ENCODE data around the gene OR2W1. TPM values are rescaled to one million over a fixed set of nuclear protein-coding genes. Genes with fewer than 3 reads are reported as not detected.

OR2W1 gene
- total RNA-seq, 2 donors from 2014 or later: not detected

- no peaks in the 10 kb centered on the region for H3K36me3 ChIP-seq
- intact Hi-C loops (cut with DNase I): loop anchor here (2.0 to 5.0 kb wide), 3 partner anchors 34 to 329 kb away; no protein-coding TSS in a partner anchor
- no peaks in the 10 kb centered on the region for H3K4me1 ChIP-seq (replicated peaks)
- peak overlapping the region; percentile 37 to 54 for H3K27ac ChIP-seq
- peak; percentile 86 for DNase-seq (ENCODE audit: low spot score)
- WGBS: 1% methylated on average over 41 of the region's 41 CpGs
- no peaks in the 10 kb centered on the region for H3K9me3 ChIP-seq
- H3K27me3 ChIP-seq (replicated peaks; ENCODE audit: insufficient read depth): no peaks in the 10 kb centered on the region
- no peak for TF ChIP-seq POLR2A (IDR thresholded peaks at IDR 0.05)
- TF ChIP-seq POLR2AphosphoS5 (IDR thresholded peaks at IDR 0.05): peak; percentile 38
- TF ChIP-seq, protein P1, sequence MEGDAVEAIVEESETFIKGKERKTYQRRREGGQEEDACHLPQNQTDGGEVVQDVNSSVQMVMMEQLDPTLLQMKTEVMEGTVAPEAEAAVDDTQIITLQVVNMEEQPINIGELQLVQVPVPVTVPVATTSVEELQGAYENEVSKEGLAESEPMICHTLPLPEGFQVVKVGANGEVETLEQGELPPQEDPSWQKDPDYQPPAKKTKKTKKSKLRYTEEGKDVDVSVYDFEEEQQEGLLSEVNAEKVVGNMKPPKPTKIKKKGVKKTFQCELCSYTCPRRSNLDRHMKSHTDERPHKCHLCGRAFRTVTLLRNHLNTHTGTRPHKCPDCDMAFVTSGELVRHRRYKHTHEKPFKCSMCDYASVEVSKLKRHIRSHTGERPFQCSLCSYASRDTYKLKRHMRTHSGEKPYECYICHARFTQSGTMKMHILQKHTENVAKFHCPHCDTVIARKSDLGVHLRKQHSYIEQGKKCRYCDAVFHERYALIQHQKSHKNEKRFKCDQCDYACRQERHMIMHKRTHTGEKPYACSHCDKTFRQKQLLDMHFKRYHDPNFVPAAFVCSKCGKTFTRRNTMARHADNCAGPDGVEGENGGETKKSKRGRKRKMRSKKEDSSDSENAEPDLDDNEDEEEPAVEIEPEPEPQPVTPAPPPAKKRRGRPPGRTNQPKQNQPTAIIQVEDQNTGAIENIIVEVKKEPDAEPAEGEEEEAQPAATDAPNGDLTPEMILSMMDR (IDR thresholded peaks at IDR 0.05): peak; percentile 71 to 87 (median 80)
- peak overlapping the region; percentile 31 to 47 for H3K4me3 ChIP-seq
These were observed 28.2 kb downstream of the OR2W1 start for GRCh38 chr6:29016559-29017427.

- H3K9me3 ChIP-seq: no peaks in the 10 kb centered on the region
- H3K36me3 ChIP-seq: no peaks in the 10 kb centered on the region
- H3K27ac ChIP-seq: no peak overlapping the region
- intact Hi-C loops (cut with DNase I): loop anchor here (5.0 kb wide), 2 partner anchors 33 to 328 kb away; no protein-coding TSS in a partner anchor
- H3K4me3 ChIP-seq: no peak overlapping the region
- TF ChIP-seq POLR2A (IDR thresholded peaks at IDR 0.05) (no peak), POLR2AphosphoS5 (IDR thresholded peaks at IDR 0.05) (no peak)
- TF ChIP-seq, protein P1 (IDR thresholded peaks at IDR 0.05): no peak
- WGBS: 79% methylated on average over 77 of the region's 79 CpGs
- H3K4me1 ChIP-seq (replicated peaks): no peaks in the 10 kb centered on the region
- no peaks in the 10 kb centered on the region for H3K27me3 ChIP-seq (replicated peaks; ENCODE audit: insufficient read depth)
- DNase-seq (ENCODE audit: low spot score): no peak
These were observed 30.0 kb downstream of the OR2W1 start for GRCh38 chr6:29014729-29015608.

DNA sequence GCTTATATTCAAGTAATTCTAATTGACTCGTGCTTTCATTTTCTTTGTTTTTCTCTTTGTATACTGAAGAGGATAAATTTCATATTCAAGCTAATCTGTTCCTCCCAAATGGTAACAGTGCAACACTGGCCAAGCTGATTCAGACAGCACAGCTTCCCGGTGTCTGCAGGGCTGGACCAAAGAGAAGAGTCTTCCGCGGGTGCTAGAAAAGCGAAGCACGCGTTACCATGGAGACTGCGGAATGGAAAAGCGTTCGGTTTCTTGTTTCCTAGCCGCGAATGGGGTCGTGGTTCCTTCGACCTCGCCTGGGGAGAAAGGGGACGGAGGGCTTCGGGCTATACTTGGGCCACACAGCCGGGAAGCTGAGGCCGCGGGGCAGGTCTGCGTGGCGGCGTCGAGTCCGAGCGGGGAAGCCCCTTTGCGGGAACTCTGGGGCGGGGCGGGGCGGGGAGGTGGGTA lies 33.7 kb downstream of the OR2W1 start:
- H3K27ac ChIP-seq: no peak overlapping the region
- H3K4me3 ChIP-seq: peak overlapping the region; percentile 28 to 29
- no peaks in the 10 kb centered on the region for H3K27me3 ChIP-seq (replicated peaks; ENCODE audit: insufficient read depth)
- DNase-seq (ENCODE audit: low spot score): peak; percentile 12
- WGBS: 1% methylated on average over 30 of the region's 30 CpGs
- H3K4me1 ChIP-seq (replicated peaks): no peaks in the 10 kb centered on the region
- no peaks in the 10 kb centered on the region for H3K36me3 ChIP-seq
- TF ChIP-seq, protein P1 (IDR thresholded peaks at IDR 0.05): no peak
- TF ChIP-seq POLR2AphosphoS5 (IDR thresholded peaks at IDR 0.05): no peak
- TF ChIP-seq POLR2A (IDR thresholded peaks at IDR 0.05): no peak
- intact Hi-C loops (cut with DNase I): no loop called here
- H3K9me3 ChIP-seq: no peaks in the 10 kb centered on the region

DNA sequence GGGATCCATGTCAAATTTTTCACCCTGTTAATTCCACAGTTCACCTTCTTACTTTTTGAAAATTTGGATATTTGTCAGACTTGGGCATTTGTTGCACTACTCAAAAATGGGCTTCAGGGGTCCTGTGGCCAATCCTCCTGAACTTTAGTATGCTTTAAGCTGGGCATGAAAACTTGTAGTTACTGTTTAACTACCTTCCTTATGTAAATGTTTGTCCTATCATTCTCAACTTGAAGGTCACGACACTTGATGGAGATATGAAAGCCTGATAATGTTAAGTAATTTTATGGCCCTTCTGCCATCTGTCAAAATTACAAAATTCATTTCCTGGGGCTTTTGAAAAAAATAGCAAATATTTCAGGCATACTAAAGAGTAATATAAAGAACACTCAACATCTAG lies 35.6 kb downstream of the OR2W1 start:
- H3K4me3 ChIP-seq: no peak overlapping the region
- H3K27me3 ChIP-seq (replicated peaks; ENCODE audit: insufficient read depth): no peaks in the 10 kb centered on the region
- no peaks in the 10 kb centered on the region for H3K4me1 ChIP-seq (replicated peaks)
- no peaks in the 10 kb centered on the region for H3K36me3 ChIP-seq
- no peak overlapping the region for H3K27ac ChIP-seq
- DNase-seq (ENCODE audit: low spot score): no peak
- no peak for TF ChIP-seq POLR2A (IDR thresholded peaks at IDR 0.05)
- TF ChIP-seq POLR2AphosphoS5 (IDR thresholded peaks at IDR 0.05): no peak
- TF ChIP-seq, protein P1 (IDR thresholded peaks at IDR 0.05): no peak
- WGBS: 43% methylated on average over 1 of the region's 1 CpG
- intact Hi-C loops (cut with DNase I): no loop called here
- no peaks in the 10 kb centered on the region for H3K9me3 ChIP-seq

All from prostate gland (tissue), 2 donors.